HepG2 (cell line): ENCODE measurements around the gene SLC39A2. TPM values are rescaled to one million over a fixed set of nuclear protein-coding genes. Genes with fewer than 3 reads are reported as not detected.

Source experiments
- ARID5B ChIP-seq: IDR thresholded peaks from 2 replicates; pipeline ENCODE4 v1.4.0; 2020; ENCODE audit warnings: mild to moderate bottlenecking, missing genetic modification reagents
- CHD4 ChIP-seq: fragments of 200-600 bp; sonication (generic); IDR thresholded peaks from 2 replicates; pipeline ENCODE4 v1.7.0; 2017; ENCODE audit warnings: mild to moderate bottlenecking, low read length, borderline replicate concordance
- MAFF ChIP-seq: IDR thresholded peaks from 2 replicates; pipeline ENCODE4 v1.6.1; 2011; ENCODE audit warnings: low read depth, low read length, improper control_type of control experiment
- STAT6 ChIP-seq: sonication (generic); formaldehyde crosslinking; IDR thresholded peaks from 2 replicates; pipeline ENCODE4 v1.4.0; 2020; ENCODE audit warnings: missing genetic modification reagents, mild to moderate bottlenecking, borderline replicate concordance
- ZBTB7B ChIP-seq: sonication (generic); formaldehyde crosslinking; IDR thresholded peaks from 2 replicates; pipeline ENCODE4 v1.4.0; 2020; ENCODE audit warnings: missing genetic modification reagents
- ZNF557 ChIP-seq: sonication (generic); formaldehyde crosslinking; IDR thresholded peaks from 2 replicates; pipeline ENCODE4 v1.4.0; 2020; ENCODE audit warnings: missing genetic modification reagents
- polyA plus RNA-seq, 8 experiments: library from polyadenylated mRNA; depleted of rRNA in 3 of 8; stranded (reverse) in 7 of 8; unstranded in 1 of 8; fragments of >200 nt; fragmentation: Illumina TruSeq in 4 of 8; extraction: Trizol in 4 of 8; gene quantifications; 2 replicates each; pipeline versions ENCODE4 v1.2.1 to v1.2.3, GENCODE V29; 2011 to 2016; ENCODE audit warnings: low read depth in 4 of 8, missing spikeins in 1 of 8, mixed read lengths in 1 of 8; ENCODE audit not compliant: insufficient read depth in 1 of 8
- total RNA-seq, 5 experiments: library from RNA; depleted of rRNA; stranded (reverse); fragments of >200 nt; fragmentation: Illumina TruSeq; extraction: Trizol; gene quantifications; 2 replicates each; pipeline ENCODE4 v1.2.3, GENCODE V29; 2016; ENCODE audit warnings: low read depth in 1 of 5
- TF ChIP-seq, protein P1 (sequence below): sonication (generic); formaldehyde crosslinking; IDR thresholded peaks from 2 replicates; pipeline ENCODE4 v1.4.0; 2020; ENCODE audit warnings: low read depth, missing genetic modification reagents
- TF ChIP-seq, protein P2 (sequence below): IDR thresholded peaks from 2 replicates; pipeline ENCODE4 v1.6.1; 2012; ENCODE audit warnings: low read length, improper control_type of control experiment
- TF ChIP-seq, protein P3 (sequence below): sonication (generic); formaldehyde crosslinking; IDR thresholded peaks from 2 replicates; pipeline ENCODE4 v1.8.1; 2023; ENCODE audit warnings: mild to moderate bottlenecking, missing genetic modification reagents
- TF ChIP-seq, protein P4 (sequence below): sonication (generic); formaldehyde crosslinking; IDR thresholded peaks from 2 replicates; pipeline ENCODE4 v1.5.0; 2020; ENCODE audit warnings: mild to moderate bottlenecking, missing genetic modification reagents

The SLC39A2 gene
- total and polyA plus RNA-seq, 2 of the 13 experiments (the other 11 are each of a cell fraction or from before 2014, with no cell fraction given): 0.08 to 0.11 TPM

GRCh38 chr14:21024585-21025370, 25.7 kb downstream of the SLC39A2 start, which contains the start of gene NDRG2 (continued):
- TF ChIP-seq, protein P1, sequence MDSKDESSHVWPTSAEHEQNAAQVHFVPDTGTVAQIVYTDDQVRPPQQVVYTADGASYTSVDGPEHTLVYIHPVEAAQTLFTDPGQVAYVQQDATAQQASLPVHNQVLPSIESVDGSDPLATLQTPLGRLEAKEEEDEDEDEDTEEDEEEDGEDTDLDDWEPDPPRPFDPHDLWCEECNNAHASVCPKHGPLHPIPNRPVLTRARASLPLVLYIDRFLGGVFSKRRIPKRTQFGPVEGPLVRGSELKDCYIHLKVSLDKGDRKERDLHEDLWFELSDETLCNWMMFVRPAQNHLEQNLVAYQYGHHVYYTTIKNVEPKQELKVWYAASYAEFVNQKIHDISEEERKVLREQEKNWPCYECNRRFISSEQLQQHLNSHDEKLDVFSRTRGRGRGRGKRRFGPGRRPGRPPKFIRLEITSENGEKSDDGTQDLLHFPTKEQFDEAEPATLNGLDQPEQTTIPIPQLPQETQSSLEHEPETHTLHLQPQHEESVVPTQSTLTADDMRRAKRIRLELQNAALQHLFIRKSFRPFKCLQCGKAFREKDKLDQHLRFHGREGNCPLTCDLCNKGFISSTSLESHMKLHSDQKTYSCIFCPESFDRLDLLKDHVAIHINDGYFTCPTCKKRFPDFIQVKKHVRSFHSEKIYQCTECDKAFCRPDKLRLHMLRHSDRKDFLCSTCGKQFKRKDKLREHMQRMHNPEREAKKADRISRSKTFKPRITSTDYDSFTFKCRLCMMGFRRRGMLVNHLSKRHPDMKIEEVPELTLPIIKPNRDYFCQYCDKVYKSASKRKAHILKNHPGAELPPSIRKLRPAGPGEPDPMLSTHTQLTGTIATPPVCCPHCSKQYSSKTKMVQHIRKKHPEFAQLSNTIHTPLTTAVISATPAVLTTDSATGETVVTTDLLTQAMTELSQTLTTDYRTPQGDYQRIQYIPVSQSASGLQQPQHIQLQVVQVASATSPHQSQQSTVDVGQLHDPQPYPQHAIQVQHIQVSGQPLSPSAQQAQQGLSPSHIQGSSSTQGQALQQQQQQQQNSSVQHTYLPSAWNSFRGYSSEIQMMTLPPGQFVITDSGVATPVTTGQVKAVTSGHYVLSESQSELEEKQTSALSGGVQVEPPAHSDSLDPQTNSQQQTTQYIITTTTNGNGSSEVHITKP (CRISPR knock-in tag): peak; percentile 1; the same call in 1 of the 2 replicates
- TF ChIP-seq MAFF (no peak), ZNF557 (peak; percentile 53; the same call in 1 of the 2 replicates), ARID5B (CRISPR knock-in tag) (peak; percentile 56), ZBTB7B (CRISPR knock-in tag) (no peak; the same call in 1 of the 2 replicates), STAT6 (CRISPR knock-in tag) (no peak), CHD4 (no peak)
- TF ChIP-seq, protein P2, sequence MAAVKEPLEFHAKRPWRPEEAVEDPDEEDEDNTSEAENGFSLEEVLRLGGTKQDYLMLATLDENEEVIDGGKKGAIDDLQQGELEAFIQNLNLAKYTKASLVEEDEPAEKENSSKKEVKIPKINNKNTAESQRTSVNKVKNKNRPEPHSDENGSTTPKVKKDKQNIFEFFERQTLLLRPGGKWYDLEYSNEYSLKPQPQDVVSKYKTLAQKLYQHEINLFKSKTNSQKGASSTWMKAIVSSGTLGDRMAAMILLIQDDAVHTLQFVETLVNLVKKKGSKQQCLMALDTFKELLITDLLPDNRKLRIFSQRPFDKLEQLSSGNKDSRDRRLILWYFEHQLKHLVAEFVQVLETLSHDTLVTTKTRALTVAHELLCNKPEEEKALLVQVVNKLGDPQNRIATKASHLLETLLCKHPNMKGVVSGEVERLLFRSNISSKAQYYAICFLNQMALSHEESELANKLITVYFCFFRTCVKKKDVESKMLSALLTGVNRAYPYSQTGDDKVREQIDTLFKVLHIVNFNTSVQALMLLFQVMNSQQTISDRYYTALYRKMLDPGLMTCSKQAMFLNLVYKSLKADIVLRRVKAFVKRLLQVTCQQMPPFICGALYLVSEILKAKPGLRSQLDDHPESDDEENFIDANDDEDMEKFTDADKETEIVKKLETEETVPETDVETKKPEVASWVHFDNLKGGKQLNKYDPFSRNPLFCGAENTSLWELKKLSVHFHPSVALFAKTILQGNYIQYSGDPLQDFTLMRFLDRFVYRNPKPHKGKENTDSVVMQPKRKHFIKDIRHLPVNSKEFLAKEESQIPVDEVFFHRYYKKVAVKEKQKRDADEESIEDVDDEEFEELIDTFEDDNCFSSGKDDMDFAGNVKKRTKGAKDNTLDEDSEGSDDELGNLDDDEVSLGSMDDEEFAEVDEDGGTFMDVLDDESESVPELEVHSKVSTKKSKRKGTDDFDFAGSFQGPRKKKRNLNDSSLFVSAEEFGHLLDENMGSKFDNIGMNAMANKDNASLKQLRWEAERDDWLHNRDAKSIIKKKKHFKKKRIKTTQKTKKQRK: no peak
- TF ChIP-seq, protein P3, sequence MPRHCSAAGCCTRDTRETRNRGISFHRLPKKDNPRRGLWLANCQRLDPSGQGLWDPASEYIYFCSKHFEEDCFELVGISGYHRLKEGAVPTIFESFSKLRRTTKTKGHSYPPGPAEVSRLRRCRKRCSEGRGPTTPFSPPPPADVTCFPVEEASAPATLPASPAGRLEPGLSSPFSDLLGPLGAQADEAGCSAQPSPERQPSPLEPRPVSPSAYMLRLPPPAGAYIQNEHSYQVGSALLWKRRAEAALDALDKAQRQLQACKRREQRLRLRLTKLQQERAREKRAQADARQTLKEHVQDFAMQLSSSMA (CRISPR knock-in tag): peak; percentile 90
- TF ChIP-seq, protein P4, sequence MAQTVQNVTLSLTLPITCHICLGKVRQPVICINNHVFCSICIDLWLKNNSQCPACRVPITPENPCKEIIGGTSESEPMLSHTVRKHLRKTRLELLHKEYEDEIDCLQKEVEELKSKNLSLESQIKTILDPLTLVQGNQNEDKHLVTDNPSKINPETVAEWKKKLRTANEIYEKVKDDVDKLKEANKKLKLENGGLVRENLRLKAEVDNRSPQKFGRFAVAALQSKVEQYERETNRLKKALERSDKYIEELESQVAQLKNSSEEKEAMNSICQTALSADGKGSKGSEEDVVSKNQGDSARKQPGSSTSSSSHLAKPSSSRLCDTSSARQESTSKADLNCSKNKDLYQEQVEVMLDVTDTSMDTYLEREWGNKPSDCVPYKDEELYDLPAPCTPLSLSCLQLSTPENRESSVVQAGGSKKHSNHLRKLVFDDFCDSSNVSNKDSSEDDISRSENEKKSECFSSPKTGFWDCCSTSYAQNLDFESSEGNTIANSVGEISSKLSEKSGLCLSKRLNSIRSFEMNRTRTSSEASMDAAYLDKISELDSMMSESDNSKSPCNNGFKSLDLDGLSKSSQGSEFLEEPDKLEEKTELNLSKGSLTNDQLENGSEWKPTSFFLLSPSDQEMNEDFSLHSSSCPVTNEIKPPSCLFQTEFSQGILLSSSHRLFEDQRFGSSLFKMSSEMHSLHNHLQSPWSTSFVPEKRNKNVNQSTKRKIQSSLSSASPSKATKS (CRISPR knock-in tag): no peak
